Mesodermal cell (in vitro differentiated cells): ENCODE measurements around the gene DACH1.

Experiments used
- H3K27ac ChIP-seq: 2 replicates; pipeline ENCODE4 v1.7.0; 2013; ENCODE audit warnings: mild to moderate bottlenecking, low read depth, low read length, moderate library complexity; ENCODE audit not compliant: severe bottlenecking
- H3K36me3 ChIP-seq: 2 replicates; pipeline ENCODE4 v1.7.1; 2013; ENCODE audit warnings: mild to moderate bottlenecking, low read length, moderate library complexity; ENCODE audit not compliant: control insufficient read depth, insufficient read depth
- H3K4me1 ChIP-seq: one replicate; pipeline ENCODE4 v1.7.1; 2013; ENCODE audit warnings: mild to moderate bottlenecking, low read length; ENCODE audit not compliant: insufficient read depth, control insufficient read depth, poor library complexity, severe bottlenecking
- H3K4me3 ChIP-seq: 2 replicates; pipeline ENCODE4 v1.7.0; 2013; ENCODE audit warnings: low read length, control low read depth, mild to moderate bottlenecking; ENCODE audit not compliant: insufficient read depth, poor library complexity, severe bottlenecking; ENCODE audit errors: extremely low read depth
- H3K9me3 ChIP-seq: 2 replicates; pipeline ENCODE4 v1.7.1; 2013; ENCODE audit warnings: mild to moderate bottlenecking, low read length, moderate library complexity; ENCODE audit not compliant: control insufficient read depth
- WGBS, 2 experiments: methylation state at CpG; one replicate each; pipeline ENCODE4 v1.1.5; 2013; ENCODE audit warnings: missing lambda C conversion rate in 2 of 2; ENCODE audit not compliant: insufficient coverage in 2 of 2; 5-methylcytosine and 5-hydroxymethylcytosine counted together

The DACH1 gene

DNA sequence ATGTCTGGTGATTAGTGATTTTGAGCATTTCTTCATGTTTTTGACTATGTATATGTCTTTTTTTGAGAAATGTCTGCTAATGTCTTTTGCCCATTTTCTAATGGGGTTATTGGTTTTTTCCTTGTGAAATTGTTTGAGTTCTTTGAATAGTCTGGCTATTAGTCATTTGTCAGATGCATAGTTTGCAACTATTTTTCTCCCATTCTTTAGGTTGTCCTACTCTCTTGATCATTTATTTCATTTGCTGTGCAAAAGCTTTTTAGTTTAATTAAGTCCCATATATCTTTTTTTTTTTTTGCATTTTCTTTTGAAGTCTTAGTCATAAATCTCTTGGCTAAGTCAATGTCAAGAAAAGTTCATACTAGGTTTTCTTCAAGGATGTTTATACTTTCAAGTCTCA, 449.8 kb downstream of the DACH1 start:
- peak overlapping the region; percentile 38 for H3K27ac ChIP-seq
- H3K36me3 ChIP-seq: no peaks in the 10 kb centered on the region
- no peaks in the 10 kb centered on the region for H3K4me1 ChIP-seq
- no peak overlapping the region for H3K4me3 ChIP-seq
- no peaks in the 10 kb centered on the region for H3K9me3 ChIP-seq

DNA sequence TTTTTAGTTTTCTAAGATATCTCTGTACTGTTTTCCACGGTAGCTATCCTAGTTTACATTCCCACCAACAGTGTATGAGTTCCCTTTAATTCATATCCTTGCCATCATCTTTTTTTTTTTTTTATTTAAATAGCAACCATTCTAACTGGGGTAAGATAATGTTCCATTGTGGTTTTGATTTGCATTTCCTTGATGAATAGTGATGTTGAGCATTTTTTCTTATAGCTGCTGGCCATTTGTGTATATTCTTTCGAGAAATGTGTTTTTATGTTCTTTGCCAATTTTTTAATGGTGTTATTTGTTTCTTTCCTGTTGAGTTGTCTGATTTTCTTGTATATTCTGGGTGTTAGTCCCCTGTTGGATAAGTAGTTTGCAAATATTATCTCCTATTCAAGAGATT, 454.8 kb downstream of the DACH1 start:
- WGBS, 2 experiments: 80% methylated on average over 1 of the region's 2 CpGs; no CpG with 5 or more reads in 1 of the 2 experiments

GRCh38 chr13:71408416-71408815, 458.6 kb downstream of the DACH1 start:
- Histone ChIP-seq H3K36me3 (no peaks in the 10 kb centered on the region), H3K4me1 (no peaks in the 10 kb centered on the region), H3K4me3 (no peak overlapping the region), H3K9me3 (no peaks in the 10 kb centered on the region), H3K27ac (no peak overlapping the region)

More for the DNA sequence above, 454.8 kb downstream of the DACH1 start:
- Histone ChIP-seq H3K9me3 (no peaks in the 10 kb centered on the region), H3K4me1 (no peaks in the 10 kb centered on the region), H3K27ac (no peak overlapping the region), H3K36me3 (no peaks in the 10 kb centered on the region), H3K4me3 (no peak overlapping the region)

GRCh38 chr13:71399631-71400215, 467.3 kb downstream of the DACH1 start:
- Histone ChIP-seq H3K36me3 (no peaks in the 10 kb centered on the region), H3K4me3 (no peak overlapping the region), H3K4me1 (no peaks in the 10 kb centered on the region), H3K27ac (no peak overlapping the region), H3K9me3 (no peaks in the 10 kb centered on the region)
- WGBS, 2 experiments: 100% methylated on average over 1 of the region's 3 CpGs

GRCh38 chr13:71396149-71396548, 470.9 kb downstream of the DACH1 start:
- no peaks in the 10 kb centered on the region for H3K9me3 ChIP-seq
- H3K4me3 ChIP-seq: no peak overlapping the region
- no peaks in the 10 kb centered on the region for H3K36me3 ChIP-seq
- no peaks in the 10 kb centered on the region for H3K4me1 ChIP-seq
- no peak overlapping the region for H3K27ac ChIP-seq

DNA sequence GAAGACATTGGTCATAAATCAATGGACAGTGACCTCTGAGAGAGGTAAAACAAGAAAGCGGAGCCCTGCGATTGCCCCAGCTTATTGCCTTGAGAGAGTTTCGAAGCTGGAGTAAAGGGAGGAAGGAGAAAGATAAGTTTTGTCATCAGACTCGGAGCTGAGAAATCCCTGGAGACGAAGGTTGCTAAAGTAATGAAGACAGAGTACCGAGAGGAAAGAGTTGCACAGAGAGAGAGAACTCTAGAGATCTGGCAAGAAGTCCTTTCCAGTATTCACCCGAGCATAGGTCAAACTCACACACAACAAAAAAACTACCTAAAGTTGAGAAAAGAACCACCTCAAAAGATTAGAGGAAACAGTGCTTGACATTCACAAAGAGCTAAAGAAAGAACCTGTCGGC, 472.0 kb downstream of the DACH1 start:
- H3K9me3 ChIP-seq: no peaks in the 10 kb centered on the region
- no peak overlapping the region for H3K27ac ChIP-seq
- H3K4me1 ChIP-seq: no peaks in the 10 kb centered on the region
- WGBS, 2 experiments: 84 to 97% methylated on average over 5 to 6 of the region's 8 CpGs
- H3K4me3 ChIP-seq: no peak overlapping the region
- H3K36me3 ChIP-seq: no peaks in the 10 kb centered on the region

- Histone ChIP-seq H3K27ac (no peak overlapping the region), H3K36me3 (no peaks in the 10 kb centered on the region), H3K9me3 (no peaks in the 10 kb centered on the region), H3K4me1 (no peaks in the 10 kb centered on the region), H3K4me3 (no peak overlapping the region)
- WGBS, 2 experiments: 93 to 100% methylated on average over 2 to 3 of the region's 3 CpGs
Measured at GRCh38 chr13:71394176-71394575, 472.8 kb downstream of the DACH1 start.
